ENCODE measurements around the gene LSAMP.

- TF ChIP-seq, protein P1, sequence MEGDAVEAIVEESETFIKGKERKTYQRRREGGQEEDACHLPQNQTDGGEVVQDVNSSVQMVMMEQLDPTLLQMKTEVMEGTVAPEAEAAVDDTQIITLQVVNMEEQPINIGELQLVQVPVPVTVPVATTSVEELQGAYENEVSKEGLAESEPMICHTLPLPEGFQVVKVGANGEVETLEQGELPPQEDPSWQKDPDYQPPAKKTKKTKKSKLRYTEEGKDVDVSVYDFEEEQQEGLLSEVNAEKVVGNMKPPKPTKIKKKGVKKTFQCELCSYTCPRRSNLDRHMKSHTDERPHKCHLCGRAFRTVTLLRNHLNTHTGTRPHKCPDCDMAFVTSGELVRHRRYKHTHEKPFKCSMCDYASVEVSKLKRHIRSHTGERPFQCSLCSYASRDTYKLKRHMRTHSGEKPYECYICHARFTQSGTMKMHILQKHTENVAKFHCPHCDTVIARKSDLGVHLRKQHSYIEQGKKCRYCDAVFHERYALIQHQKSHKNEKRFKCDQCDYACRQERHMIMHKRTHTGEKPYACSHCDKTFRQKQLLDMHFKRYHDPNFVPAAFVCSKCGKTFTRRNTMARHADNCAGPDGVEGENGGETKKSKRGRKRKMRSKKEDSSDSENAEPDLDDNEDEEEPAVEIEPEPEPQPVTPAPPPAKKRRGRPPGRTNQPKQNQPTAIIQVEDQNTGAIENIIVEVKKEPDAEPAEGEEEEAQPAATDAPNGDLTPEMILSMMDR (conservative IDR thresholded peaks at IDR 0.05; ENCODE audit: low read depth, low read length), result no peak
- no peak for TF ChIP-seq EZH2 (IDR thresholded peaks at IDR 0.05; ENCODE audit: borderline replicate concordance, low read depth, low read length, poor library complexity, severe bottlenecking)
Measured at GRCh38 chr3:116260491-116260890, 184.8 kb downstream of the LSAMP start.

All from A673 (cell line).